OCI-M2 (cell line): ENCODE results near the gene ITIH1.
A peak's percentile ranks its signal among the peaks of the same experiment; 100 is the strongest.
"Not testable (repeated sequence)": the region's sequence is repeated elsewhere in the genome, so short reads cannot be mapped to it uniquely, and the experiment has no call there.

ENCODE experiments used
- DNase-seq: peaks from one replicate; lab custom pipeline; 2025; ENCODE audit not compliant: unreplicated experiment; lab: John Stamatoyannopoulos, UW

The ITIH1 gene

GRCh38 chr3:52777127-52777958 lies at the start of gene ITIH1:
ITIH1 (plus strand) TSS chr3:52777599; CDS start chr3:52777616, 17 bp downstream.
- DNase-seq, result no peak

GRCh38 chr3:52728753-52729152 lies 48.6 kb upstream of the ITIH1 start:
- not testable (repeated sequence) for DNase-seq

- DNase-seq, result no peak
Observed at GRCh38 chr3:52730681-52731080, 46.7 kb upstream of the ITIH1 start.

- DNase-seq, result no peak
Observed at GRCh38 chr3:52731590-52731989, 45.8 kb upstream of the ITIH1 start.

- no peak for DNase-seq
Observed at GRCh38 chr3:52733256-52733891, 44.0 kb upstream of the ITIH1 start.

- DNase-seq, result no peak
Observed at GRCh38 chr3:52739730-52740129, 37.7 kb upstream of the ITIH1 start.

- no peak for DNase-seq
Observed at GRCh38 chr3:52742418-52743041, 34.9 kb upstream of the ITIH1 start.

- DNase-seq, result no peak
Observed at GRCh38 chr3:52743152-52743551, 34.2 kb upstream of the ITIH1 start.

- no peak for DNase-seq
Observed at GRCh38 chr3:52743721-52744120, 33.7 kb upstream of the ITIH1 start.

- no peak for DNase-seq
Observed at GRCh38 chr3:52752045-52752660, 25.2 kb upstream of the ITIH1 start.

- DNase-seq, result no peak
Observed at GRCh38 chr3:52754373-52754772, 23.0 kb upstream of the ITIH1 start.

- no peak for DNase-seq
Observed at GRCh38 chr3:52756141-52756540, 21.3 kb upstream of the ITIH1 start.

- DNase-seq, result no peak
Observed at GRCh38 chr3:52763466-52763865, 13.9 kb upstream of the ITIH1 start.

- DNase-seq, result no peak
Observed at GRCh38 chr3:52769786-52770455, 7.5 kb upstream of the ITIH1 start.

- peak; percentile 81 for DNase-seq
Observed at GRCh38 chr3:52770496-52771333, 6.7 kb upstream of the ITIH1 start, which contains the start of gene NEK4. NEK4 (minus strand) TSS chr3:52770940; CDS start chr3:52770746, 194 bp downstream.

- DNase-seq, result no peak
Observed at GRCh38 chr3:52771334-52771681, 6.1 kb upstream of the ITIH1 start.

- no peak for DNase-seq
Observed at GRCh38 chr3:52771702-52772101, 5.7 kb upstream of the ITIH1 start.

GRCh38 chr3:52773361-52774065 lies 3.9 kb upstream of the ITIH1 start:
- DNase-seq, result no peak

GRCh38 chr3:52774066-52774713 lies 3.2 kb upstream of the ITIH1 start:
- no peak for DNase-seq
